GM21367 (cell line): Measurements from ENCODE around the gene CDKN2AIPNL.
A peak's percentile ranks its signal among the peaks of the same experiment; 100 is the strongest.
"Not testable (repeated sequence)": the region's sequence is repeated elsewhere in the genome, so short reads cannot be mapped to it uniquely, and the experiment has no call there.

Experiments used
- ATAC-seq: cut with Tn5 transposase; IDR thresholded peaks from one replicate; pipeline ENCODE4 v1.9.1; 2021; ENCODE audit not compliant: unreplicated experiment

CDKN2AIPNL gene

DNA sequence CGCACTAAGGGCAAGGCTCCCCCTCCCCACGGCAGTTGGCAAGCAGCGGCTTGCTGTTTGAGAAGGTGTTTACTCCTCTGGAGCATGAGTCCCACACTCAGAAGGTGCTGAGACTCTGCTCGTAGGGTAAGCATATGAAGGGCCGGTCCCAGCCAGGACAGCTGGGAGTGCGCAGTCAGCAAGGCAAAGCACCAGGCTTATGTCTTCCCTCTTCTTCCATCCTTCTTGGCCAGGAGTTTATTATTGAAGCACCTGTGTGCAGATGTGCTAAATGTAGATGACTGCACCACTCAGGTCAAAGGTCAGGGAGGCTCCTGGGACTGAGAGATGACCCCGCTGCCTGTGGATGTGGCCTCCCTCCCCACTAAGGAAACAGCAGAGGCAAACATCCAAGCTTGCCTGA is 27.0 kb upstream of the CDKN2AIPNL start:
- no peak for ATAC-seq

DNA sequence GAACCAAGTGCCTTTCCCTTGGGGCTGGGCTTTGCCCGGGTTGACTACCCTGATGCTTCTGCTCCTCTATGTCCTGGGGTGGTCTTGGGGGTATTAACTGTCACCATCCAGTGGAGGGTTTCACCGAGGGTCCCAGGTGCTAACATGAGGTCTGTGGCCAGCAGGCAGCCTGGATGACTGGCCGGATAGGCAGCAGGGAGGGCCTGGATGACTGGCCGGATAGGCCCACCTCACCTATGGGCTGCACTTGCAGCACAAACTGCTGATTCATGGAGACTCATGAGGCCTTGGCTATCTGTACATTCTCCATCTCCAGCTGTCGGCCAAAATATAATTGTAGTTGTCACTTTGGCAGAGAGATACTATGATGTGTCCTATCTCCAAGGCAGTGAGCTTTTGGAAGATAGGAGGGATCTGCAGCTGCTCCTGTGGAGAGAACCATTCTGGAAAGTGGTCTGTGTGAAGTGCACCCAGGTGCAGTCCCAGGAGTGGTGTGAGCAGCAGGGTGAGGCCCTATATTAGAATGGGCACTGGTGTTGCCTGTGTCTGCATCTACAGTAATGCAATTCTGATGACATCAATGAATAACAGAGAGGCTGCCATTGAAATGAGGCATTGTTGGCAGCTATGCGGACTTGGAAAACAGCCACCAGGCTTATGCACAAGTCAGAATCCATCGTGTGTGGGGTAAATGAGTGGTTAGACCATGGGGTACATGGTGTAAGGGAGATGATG is 26.3 kb upstream of the CDKN2AIPNL start:
- ATAC-seq = no peak

DNA sequence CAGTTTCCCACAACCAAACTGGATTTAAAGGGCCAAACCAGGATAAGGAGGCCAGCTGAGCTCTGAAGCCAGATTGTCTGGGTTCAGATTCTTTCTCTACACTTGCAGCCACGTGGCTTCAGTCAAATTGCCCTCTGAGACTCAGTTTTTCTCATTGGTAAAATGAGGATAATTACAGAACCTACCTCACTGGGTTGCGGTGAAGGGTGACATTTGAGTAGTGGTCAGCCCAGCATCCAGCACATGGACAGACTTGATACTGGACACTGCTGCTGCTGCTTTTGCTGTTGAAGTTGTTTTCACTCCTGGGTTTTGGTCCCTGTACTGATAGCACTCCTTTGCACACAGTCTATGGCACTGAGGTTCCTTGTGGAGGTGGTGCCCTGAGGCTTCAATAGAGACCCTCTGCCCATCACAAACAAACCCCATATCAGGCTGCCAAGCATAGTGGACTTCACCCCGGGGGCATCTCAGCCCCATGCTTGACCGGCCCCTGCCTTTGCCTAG is 25.7 kb upstream of the CDKN2AIPNL start:
- no peak for ATAC-seq

GRCh38 chr5:134436523-134437339 is 25.1 kb upstream of the CDKN2AIPNL start:
- ATAC-seq = peak; percentile 86

- ATAC-seq = no peak
Observed at GRCh38 chr5:134435560-134435959, 23.9 kb upstream of the CDKN2AIPNL start.

DNA sequence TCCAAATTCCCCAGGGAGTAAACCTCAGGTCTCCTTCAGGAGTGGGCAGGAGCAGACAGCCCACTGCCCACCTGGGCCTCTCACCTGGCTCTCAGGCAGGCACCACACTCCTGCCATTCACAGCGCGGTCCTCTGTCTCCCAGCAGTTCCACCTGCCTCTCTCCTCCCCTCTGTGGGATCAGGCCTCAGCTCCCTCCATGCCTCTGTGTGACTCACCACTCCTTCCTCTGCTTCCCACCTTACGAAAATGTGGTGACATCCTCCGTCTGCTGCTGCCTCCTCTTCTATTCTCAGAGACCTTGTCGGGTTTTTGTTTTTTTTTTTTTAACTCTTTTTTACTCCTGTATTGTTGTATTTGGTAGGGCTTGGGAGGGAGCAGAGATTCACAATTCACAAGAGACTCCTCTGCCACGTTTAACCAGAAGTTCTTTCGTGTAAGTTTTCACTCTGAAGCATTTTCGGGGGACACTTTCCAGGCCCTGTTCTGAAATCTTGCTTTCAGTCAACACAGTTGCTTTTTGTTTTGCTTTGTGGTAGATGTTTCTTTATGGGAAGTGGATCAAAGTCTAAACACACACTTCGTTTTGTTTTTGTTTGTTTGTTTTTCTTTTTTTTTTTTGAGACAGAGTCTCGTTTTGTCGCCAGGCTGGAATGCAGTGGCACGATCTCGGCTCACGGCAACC is 21.1 kb upstream of the CDKN2AIPNL start:
- no peak for ATAC-seq

DNA sequence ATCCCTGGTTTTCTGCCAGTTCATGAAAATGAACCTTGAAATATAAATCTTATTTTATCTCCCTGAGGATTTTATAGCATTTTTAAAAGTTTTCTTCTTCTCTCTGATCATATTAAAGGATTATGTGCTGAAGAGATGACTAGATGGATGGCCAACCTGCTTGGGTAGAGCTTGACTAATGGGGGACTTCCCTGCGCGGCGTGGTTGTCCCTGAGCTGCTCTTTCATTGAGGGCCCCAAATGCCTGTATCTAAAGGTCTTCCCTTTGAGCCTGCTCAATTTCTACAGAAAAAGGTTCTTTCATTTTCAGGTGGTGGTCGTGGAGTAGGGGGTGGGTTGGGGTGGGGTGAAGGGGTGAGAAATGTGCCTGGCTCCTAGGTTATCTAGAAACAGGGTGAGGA is 20.5 kb upstream of the CDKN2AIPNL start:
- no peak for ATAC-seq

- ATAC-seq = no peak
Observed at GRCh38 chr5:134430001-134430569, 18.4 kb upstream of the CDKN2AIPNL start.

DNA sequence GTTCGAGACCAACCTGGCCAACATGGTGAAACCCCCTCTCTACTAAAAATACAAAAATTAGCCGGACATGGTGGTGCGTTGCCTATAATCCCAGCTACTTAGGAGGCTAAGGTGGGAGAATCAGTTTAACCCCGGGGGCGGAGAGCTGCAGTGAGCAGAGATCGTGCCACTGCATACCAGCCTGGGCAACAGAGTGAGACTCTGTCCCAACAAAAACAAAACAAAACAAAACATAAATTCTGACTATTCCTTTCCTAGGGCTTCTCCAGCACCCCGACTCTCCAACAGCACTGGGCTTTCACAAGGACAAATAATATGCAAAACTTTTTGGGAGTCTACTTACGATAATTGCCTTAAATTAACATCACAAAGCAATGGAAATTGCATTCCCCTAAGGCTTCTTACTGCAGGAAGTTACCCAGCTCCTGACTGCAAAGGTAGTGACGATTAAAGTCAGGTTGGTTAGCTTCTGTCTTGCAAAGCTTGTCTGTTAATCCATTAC is 15.9 kb upstream of the CDKN2AIPNL start:
- no peak for ATAC-seq

GRCh38 chr5:134426361-134426760 is 14.7 kb upstream of the CDKN2AIPNL start:
- no peak for ATAC-seq

DNA sequence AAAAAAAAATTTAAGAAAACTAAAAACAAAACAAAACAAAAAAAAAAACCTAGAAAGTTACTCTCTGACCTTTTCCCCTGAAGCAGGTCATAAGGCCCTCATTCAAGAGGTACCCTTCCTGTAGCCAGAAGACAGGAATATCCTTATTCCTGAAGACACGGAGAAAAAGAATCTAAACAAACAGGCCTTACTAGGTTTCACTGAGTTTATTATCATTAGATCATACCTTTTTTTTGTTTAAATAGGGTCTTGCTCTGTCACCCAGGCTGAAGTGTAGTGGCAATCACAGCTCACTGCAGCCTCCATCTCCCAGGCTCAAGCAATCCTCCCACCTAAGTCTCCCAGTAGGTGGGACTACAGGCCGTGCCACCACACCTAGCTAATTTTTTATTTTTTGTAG is 11.7 kb upstream of the CDKN2AIPNL start:
- no peak for ATAC-seq

DNA sequence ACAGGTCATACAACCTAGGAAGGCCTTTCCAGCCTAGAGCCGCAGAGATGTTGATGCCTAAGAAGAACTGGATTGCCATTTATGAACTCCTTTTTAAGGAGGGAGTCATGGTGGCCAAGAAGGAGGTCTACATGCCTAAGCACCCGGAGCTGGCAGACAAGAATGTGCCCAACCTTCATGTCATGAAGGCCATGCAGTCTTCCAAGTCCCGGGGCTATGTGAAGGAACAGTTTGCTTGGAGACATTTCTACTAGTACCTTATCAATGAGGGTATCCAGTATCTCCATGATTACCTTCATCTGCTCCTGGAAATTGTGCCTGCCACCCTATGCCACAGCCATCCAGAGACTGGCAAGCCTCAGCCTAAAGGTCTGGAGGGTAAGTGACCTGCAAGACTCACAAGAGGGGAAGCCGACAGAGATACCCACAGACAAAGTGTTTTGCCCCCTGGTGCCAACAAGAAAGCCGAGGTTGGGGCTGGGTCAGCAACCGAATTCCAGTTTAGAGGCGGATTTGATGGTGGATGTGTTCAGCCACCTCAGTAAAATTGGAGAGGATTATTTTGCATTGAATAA is 11.2 kb upstream of the CDKN2AIPNL start:
- ATAC-seq = no peak

DNA sequence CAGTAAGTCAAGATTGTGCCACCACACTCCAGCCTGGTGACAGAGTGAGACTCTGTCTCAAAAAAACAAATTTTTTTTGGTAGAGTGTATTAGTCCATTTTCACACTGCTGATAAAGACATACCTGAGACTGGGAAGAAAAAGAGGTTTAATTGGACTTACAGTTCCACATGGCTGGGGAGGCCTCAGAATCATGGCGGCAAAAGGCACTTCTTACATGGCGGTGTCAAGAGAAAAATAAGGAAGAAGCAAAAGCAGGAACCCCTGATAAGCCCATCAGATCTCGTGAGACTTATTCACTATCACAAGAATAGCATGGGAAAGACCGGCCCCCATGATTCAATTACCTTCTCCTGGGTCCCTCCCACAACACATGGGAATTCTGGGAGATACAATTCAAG is 9.4 kb upstream of the CDKN2AIPNL start:
- not testable (repeated sequence) for ATAC-seq

DNA sequence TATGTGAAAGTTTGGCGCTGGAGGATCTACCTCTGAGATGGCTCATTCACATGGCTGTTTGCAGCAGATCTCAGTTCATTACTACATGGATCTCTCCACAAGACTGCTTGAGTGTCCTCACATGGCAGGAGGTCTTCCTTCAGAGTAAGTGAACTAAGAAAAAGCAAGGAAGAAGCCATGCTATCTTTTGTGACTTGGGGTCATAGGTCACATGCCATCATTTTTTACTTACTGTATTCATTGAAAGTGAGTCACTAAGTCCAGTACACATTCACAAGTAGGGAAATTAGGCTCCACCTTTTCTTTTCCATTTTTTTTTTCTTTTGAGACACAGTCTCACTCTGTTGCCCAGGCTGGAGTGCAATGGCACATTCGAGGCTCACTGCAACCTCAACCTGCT is 8.7 kb upstream of the CDKN2AIPNL start:
- ATAC-seq = no peak

- no peak for ATAC-seq
Observed at GRCh38 chr5:134418958-134419357, 7.3 kb upstream of the CDKN2AIPNL start.

GRCh38 chr5:134417707-134418106 is 6.0 kb upstream of the CDKN2AIPNL start:
- ATAC-seq = no peak

- ATAC-seq = no peak
Observed at GRCh38 chr5:134413046-134413445, 1.4 kb upstream of the CDKN2AIPNL start.

DNA sequence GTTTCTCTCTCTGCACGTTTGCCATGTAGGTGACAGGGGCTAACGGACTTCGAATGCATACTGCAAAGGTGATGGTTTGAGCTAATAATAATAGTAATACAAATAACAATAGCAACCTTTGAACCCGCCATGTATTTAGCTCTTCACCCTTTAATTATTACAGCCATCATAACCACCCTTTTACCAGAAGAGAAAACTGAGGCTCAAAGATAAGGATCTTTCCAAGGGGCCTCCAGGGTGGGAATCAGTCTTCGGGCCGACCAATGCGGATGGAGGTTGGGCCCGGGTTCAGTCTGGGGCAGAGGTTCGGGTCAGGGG is 494 bp downstream of the CDKN2AIPNL start:
- no peak for ATAC-seq

DNA sequence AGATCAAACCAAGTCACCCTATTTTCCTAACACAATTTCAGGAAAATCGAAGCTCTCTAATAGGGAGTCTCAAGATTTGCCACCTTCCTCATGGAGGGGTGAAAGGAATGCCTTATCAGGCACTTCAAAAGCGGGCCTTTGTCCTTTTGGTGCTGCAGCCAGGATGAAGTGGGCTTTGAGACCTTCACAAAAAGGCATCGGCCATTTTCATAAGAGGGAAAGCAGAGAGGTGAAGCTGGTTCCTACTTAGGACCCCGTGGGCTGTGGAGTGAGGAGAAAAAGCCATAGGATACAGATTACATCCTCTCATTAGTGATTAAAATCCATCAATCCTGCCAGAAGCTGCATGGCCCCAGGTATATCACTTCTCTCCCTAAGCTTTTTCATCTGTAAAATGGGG is 859 bp downstream of the CDKN2AIPNL start:
- no peak for ATAC-seq

DNA sequence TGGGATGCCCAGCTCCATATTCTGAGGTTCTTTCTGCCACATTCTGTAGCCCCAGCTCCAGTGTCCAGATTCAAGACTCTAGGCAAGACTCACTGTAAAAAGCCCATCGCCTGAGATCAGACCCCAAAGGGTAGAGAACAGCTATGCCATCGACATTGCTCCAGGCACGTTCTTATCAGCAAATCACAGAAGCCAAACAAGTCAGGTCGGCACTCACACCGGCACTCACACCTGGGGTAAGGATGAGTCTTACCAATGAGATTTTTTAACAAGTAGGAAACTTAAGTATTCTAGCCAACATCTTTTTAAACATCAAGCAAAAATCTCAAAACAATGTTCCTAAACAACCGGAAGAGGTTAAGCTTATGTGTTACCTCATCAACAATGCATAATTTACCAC is 2.4 kb downstream of the CDKN2AIPNL start:
- no peak for ATAC-seq

GRCh38 chr5:134406390-134406789 is 5.3 kb downstream of the CDKN2AIPNL start:
- no peak for ATAC-seq
